ENCODE results near the gene PTPRQ. TPM values are rescaled to one million over a fixed set of nuclear protein-coding genes. Genes with fewer than 3 reads are reported as not detected.

The PTPRQ gene
- total and polyA plus RNA-seq, 9 of the 15 experiments (the other 6 are each of a cell fraction or from before 2014, with no cell fraction given): not detected

GRCh38 chr12:80504389-80505163, 60.5 kb downstream of the PTPRQ start:
- WGBS (ENCODE audit: insufficient coverage, low coverage, missing lambda C conversion rate): 0% methylated on average over 2 of the region's 2 CpGs
- FAIRE-seq (no peak), ATAC-seq (no peak)

GRCh38 chr12:80509781-80510556, 65.9 kb downstream of the PTPRQ start:
- no peak overlapping the region for H2AFZ ChIP-seq (ENCODE audit: low read depth, low read length)
- no peaks in the 10 kb centered on the region for H4K20me1 ChIP-seq (replicated peaks; ENCODE audit: control insufficient read depth, insufficient read depth, low read length)
- no peak for DNase-seq (ENCODE audit: extremely low read depth in 1 of 4, low spot score in 3 of 4)
- H3K4me2 ChIP-seq (ENCODE audit: insufficient read depth, low read length): no peak overlapping the region
- 0% methylated on average over 1 of the region's 1 CpG for WGBS (ENCODE audit: insufficient coverage, low coverage, missing lambda C conversion rate)
- H3K36me3 ChIP-seq (ENCODE audit: control insufficient read depth, insufficient read depth, low read length): no peaks in the 10 kb centered on the region
- POLR2A ChIA-PET: no interaction called here
- no peak for TF ChIP-seq ELK3 (CRISPR knock-in tag; IDR thresholded peaks at IDR 0.05)
- peak; percentile 46 for TF ChIP-seq RFX1 (IDR thresholded peaks at IDR 0.05)
- no peaks in the 10 kb centered on the region for H3K9me1 ChIP-seq (ENCODE audit: control insufficient read depth, insufficient read depth, low read length)
- in situ Hi-C loops (cut with MboI) (no loop called here), intact Hi-C loops (cut with micrococcal nuclease) (no loop called here)
- H3K4me1 ChIP-seq (replicated peaks in 1 of 2; ENCODE audit: control insufficient read depth in 2 of 2, insufficient read depth in 2 of 2, low read length in 2 of 2): no peaks in the 10 kb centered on the region
- CTCF ChIA-PET (ENCODE audit: low intra/inter-chr PET ratio): no interaction called here
- H3K9ac ChIP-seq (ENCODE audit: insufficient read depth in 1 of 2, low read depth in 2 of 2, low read length in 2 of 2): no peak overlapping the region
- no peak overlapping the region for H3K27ac ChIP-seq (ENCODE audit: extremely low read depth, low read depth, low read length)
- no TSS peak for BruUV-seq (replicated peaks)
- FAIRE-seq: no peak
- no peaks in the 10 kb centered on the region for H3K79me2 ChIP-seq (ENCODE audit: control insufficient read depth, insufficient read depth, low read length)
- H3K9me3 ChIP-seq (replicated peaks; ENCODE audit: control insufficient read depth, insufficient read depth, low read depth, low read length): no peaks in the 10 kb centered on the region; the same call in 1 of the 2 replicates
- no peak for ATAC-seq
- no peak overlapping the region for H3K4me3 ChIP-seq
- no peaks in the 10 kb centered on the region for H3K27me3 ChIP-seq (ENCODE audit: control insufficient read depth in 2 of 2, insufficient read depth in 2 of 2, low read length in 2 of 2)

More at GRCh38 chr12:80504389-80505163, 60.5 kb downstream of the PTPRQ start:
- H3K79me2 ChIP-seq (ENCODE audit: control insufficient read depth, insufficient read depth, low read length): no peaks in the 10 kb centered on the region
- TF ChIP-seq NBN (IDR thresholded peaks at IDR 0.05; ENCODE audit: low read depth): no peak
- TF ChIP-seq NFRKB (IDR thresholded peaks at IDR 0.05; ENCODE audit: low read depth): no peak
- no peaks in the 10 kb centered on the region for H3K9me1 ChIP-seq (ENCODE audit: control insufficient read depth, insufficient read depth, low read length)
- intact Hi-C loops (cut with micrococcal nuclease) (no loop called here), in situ Hi-C loops (cut with MboI) (no loop called here)
- ChIA-PET POLR2A (no interaction called here), CTCF (ENCODE audit: low intra/inter-chr PET ratio) (no interaction called here)
- no peak overlapping the region for H3K27ac ChIP-seq (ENCODE audit: extremely low read depth, low read depth, low read length)
- no peak for DNase-seq (ENCODE audit: extremely low read depth in 1 of 4, low spot score in 3 of 4)
- H3K9ac ChIP-seq (ENCODE audit: insufficient read depth in 1 of 2, low read depth in 2 of 2, low read length in 2 of 2): no peak overlapping the region
- H3K27me3 ChIP-seq (ENCODE audit: control insufficient read depth in 2 of 2, insufficient read depth in 2 of 2, low read length in 2 of 2): no peaks in the 10 kb centered on the region
- H3K4me3 ChIP-seq: no peak overlapping the region
- H4K20me1 ChIP-seq (replicated peaks; ENCODE audit: control insufficient read depth, insufficient read depth, low read length): no peaks in the 10 kb centered on the region
- no peak overlapping the region for H2AFZ ChIP-seq (ENCODE audit: low read depth, low read length)
- no TSS peak for BruUV-seq (replicated peaks)
- no peaks in the 10 kb centered on the region for H3K9me3 ChIP-seq (replicated peaks; ENCODE audit: control insufficient read depth, insufficient read depth, low read depth, low read length)
- no peaks in the 10 kb centered on the region for H3K4me1 ChIP-seq (replicated peaks in 1 of 2; ENCODE audit: control insufficient read depth in 2 of 2, insufficient read depth in 2 of 2, low read length in 2 of 2)
- H3K36me3 ChIP-seq (ENCODE audit: control insufficient read depth, insufficient read depth, low read length): no peaks in the 10 kb centered on the region
- no peak overlapping the region for H3K4me2 ChIP-seq (ENCODE audit: insufficient read depth, low read length)

Measured in K562 (cell line).